ENCODE data around the gene TESK2. TPM values are rescaled to one million over a fixed set of nuclear protein-coding genes. Genes with fewer than 3 reads are reported as not detected.

The TESK2 gene
- total RNA-seq, 6 experiments from 2014 or later: 2.7 to 5.5 (median 4.3) TPM

DNA sequence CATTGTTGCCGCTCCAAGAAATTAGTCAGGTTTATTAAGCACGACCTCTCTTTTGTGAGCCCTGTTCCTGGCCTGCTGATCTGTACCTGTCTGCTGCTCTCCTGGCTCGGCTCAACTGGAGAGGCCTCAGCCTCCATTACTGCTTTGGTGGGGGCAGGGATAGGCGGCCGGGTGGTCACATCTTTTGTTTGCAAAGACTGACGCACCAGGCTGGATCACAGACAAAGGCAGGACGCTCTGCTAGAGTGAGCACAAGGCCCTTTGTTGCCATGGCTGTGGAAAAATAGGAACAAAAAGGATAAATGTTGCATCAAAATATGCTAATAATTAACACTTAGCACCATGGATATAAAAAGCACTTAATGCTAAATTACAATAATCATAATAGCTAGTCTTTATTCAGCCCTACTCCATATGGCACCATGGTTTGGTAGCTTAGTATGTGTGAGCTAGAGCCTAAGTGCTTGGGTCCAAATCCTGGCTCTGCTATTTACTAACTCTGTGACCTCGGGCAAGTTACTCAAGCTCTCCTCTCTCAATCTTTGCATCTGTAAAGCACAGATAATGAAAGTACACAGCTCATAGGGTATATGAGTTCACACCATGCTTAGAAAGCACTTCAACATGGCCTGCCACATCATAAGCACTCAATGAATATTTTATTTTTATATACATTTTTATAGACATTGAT, 193.2 kb downstream of the TESK2 start:
- Histone ChIP-seq H3K27ac (no peak overlapping the region), H3K36me3 (no peaks in the 10 kb centered on the region), H3K4me3 (no peak overlapping the region), H3K9me3 (no peaks in the 10 kb centered on the region), H3K4me1 (peaks cover 0 to 7% (median 0%) of the 10 kb centered on the region in 4 donors), H3K27me3 (no peaks in the 10 kb centered on the region)
- peak; percentile 37 to 93 (median 67) for ATAC-seq
- TF ChIP-seq, protein P1, sequence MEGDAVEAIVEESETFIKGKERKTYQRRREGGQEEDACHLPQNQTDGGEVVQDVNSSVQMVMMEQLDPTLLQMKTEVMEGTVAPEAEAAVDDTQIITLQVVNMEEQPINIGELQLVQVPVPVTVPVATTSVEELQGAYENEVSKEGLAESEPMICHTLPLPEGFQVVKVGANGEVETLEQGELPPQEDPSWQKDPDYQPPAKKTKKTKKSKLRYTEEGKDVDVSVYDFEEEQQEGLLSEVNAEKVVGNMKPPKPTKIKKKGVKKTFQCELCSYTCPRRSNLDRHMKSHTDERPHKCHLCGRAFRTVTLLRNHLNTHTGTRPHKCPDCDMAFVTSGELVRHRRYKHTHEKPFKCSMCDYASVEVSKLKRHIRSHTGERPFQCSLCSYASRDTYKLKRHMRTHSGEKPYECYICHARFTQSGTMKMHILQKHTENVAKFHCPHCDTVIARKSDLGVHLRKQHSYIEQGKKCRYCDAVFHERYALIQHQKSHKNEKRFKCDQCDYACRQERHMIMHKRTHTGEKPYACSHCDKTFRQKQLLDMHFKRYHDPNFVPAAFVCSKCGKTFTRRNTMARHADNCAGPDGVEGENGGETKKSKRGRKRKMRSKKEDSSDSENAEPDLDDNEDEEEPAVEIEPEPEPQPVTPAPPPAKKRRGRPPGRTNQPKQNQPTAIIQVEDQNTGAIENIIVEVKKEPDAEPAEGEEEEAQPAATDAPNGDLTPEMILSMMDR (IDR thresholded peaks at IDR 0.05): no peak
- no peak for TF ChIP-seq POLR2A (IDR thresholded peaks at IDR 0.05)
- DNase-seq: no peak
- intact Hi-C loops (cut with DNase I): loop anchor here (5.0 kb wide), 1 partner anchor 281 kb away; no protein-coding TSS in a partner anchor
- 69% methylated on average over 8 of the region's 8 CpGs for WGBS (ENCODE audit: insufficient coverage, low coverage, low lambda C conversion rate, missing lambda C conversion rate)

Other genes with a start within 250 kb of the TESK2 start
- under 1 TPM in 2 of 6 experiments, not detected in 4; 0.25 to 0.56 TPM for gene HPDL, start 164.3 kb downstream of the TESK2 start, total RNA-seq
- 1 to 10 TPM; 3.2 to 7.7 (median 4.4) TPM for gene TOE1, start 151.0 kb downstream of the TESK2 start, total RNA-seq
- 10 to 100 TPM in 2 of 6 experiments, 1 to 10 TPM in 4; 7.2 to 11.9 (median 8.4) TPM for gene MUTYH, start 150.7 kb downstream of the TESK2 start, total RNA-seq
- gene CCDC163, start 8.9 kb upstream of the TESK2 start, total RNA-seq: 1 to 10 TPM in 2 of 6 experiments, under 1 TPM in 4; 0.31 to 1.3 (median 0.67) TPM
- gene MMACHC, start 9.1 kb upstream of the TESK2 start, total RNA-seq: 10 to 100 TPM in 5 of 6 experiments, 1 to 10 TPM in 1; 7.7 to 38.5 (median 17.3) TPM
- gene PRDX1, start 30.7 kb upstream of the TESK2 start, total RNA-seq: 100 to 1,000 TPM; 315 to 672 (median 358) TPM
- 100 to 1,000 TPM; 115 to 308 (median 220) TPM for gene AKR1A1, start 59.7 kb upstream of the TESK2 start, total RNA-seq
- 10 to 100 TPM; 21.8 to 31.9 (median 26.1) TPM for gene NASP, start 92.9 kb upstream of the TESK2 start, total RNA-seq
- gene CCDC17, start 132.9 kb upstream of the TESK2 start, total RNA-seq: 1 to 10 TPM in 5 of 6 experiments, under 1 TPM in 1; 0.81 to 3.1 (median 1.9) TPM
- gene GPBP1L1, start 195.4 kb upstream of the TESK2 start, total RNA-seq: 10 to 100 TPM; 51.2 to 80.0 (median 67.3) TPM
- gene TMEM69, start 197.0 kb upstream of the TESK2 start, total RNA-seq: 10 to 100 TPM in 3 of 6 experiments, 1 to 10 TPM in 3; 7.5 to 17.5 (median 10.0) TPM

Data from right lobe of liver (tissue), 6 donors.